SK-N-MC (cell line): ENCODE measurements around the gene BCAS3.

Experiments
- EZH2 ChIP-seq: fragments of 200-600 bp; sonication (generic); IDR thresholded peaks from one replicate; pipeline ENCODE4 v1.6.1; 2017; ENCODE audit warnings: antibody characterized with exemption
- POLR2AphosphoS5 ChIP-seq: IDR thresholded peaks from 2 replicates; pipeline ENCODE4 v1.6.1; 2012; ENCODE audit warnings: mild to moderate bottlenecking, low read depth, low read length, borderline replicate concordance

GRCh38 chr17:61235827-61236197 is 558.2 kb downstream of the BCAS3 start:
- TF ChIP-seq POLR2AphosphoS5 (no peak), EZH2 (no peak)
